IMR-90 (cell line): ENCODE results near the gene UGT1A10.

ENCODE experiments used
- CEBPB ChIP-seq: IDR thresholded peaks from 2 replicates; pipeline ENCODE4 v1.6.1; 2012; ENCODE audit warnings: low read depth, low read length, improper control_type of control experiment
- CHD1 ChIP-seq: IDR thresholded peaks from 2 replicates; pipeline ENCODE4 v1.6.1; 2012; ENCODE audit warnings: low read depth, low read length, improper control_type of control experiment
- ELK1 ChIP-seq: fragments of 150-350 bp; IDR thresholded peaks from 2 replicates; pipeline ENCODE4 v1.6.1; 2016; ENCODE audit warnings: low read depth, mild to moderate bottlenecking, low read length, moderate library complexity, borderline replicate concordance
- MAZ ChIP-seq: IDR thresholded peaks from 2 replicates; pipeline ENCODE4 v1.6.1; 2012; ENCODE audit warnings: low read depth, mild to moderate bottlenecking, low read length, improper control_type of control experiment, moderate library complexity, borderline replicate concordance
- MXI1 ChIP-seq: IDR thresholded peaks from 2 replicates; pipeline ENCODE4 v1.6.1; 2012; ENCODE audit warnings: low read depth, mild to moderate bottlenecking, low read length, moderate library complexity, borderline replicate concordance
- POLR2A ChIP-seq: IDR thresholded peaks from 2 replicates; pipeline ENCODE4 v1.6.1; 2012; ENCODE audit warnings: mild to moderate bottlenecking, low read depth, low read length
- RAD21 ChIP-seq: IDR thresholded peaks from 2 replicates; pipeline ENCODE4 v1.6.1; 2012; ENCODE audit warnings: low read length, improper control_type of control experiment
- RCOR1 ChIP-seq: IDR thresholded peaks from 2 replicates; pipeline ENCODE4 v1.6.1; 2012; ENCODE audit warnings: mild to moderate bottlenecking, low read length, improper control_type of control experiment; ENCODE audit not compliant: insufficient replicate concordance
- SMC3 ChIP-seq: fragments of 150-350 bp; IDR thresholded peaks from 2 replicates; pipeline ENCODE4 v1.6.1; 2016; ENCODE audit warnings: low read depth, mild to moderate bottlenecking, antibody characterized with exemption, low read length, moderate library complexity
- USF2 ChIP-seq: fragments of 150-350 bp; IDR thresholded peaks from 2 replicates; pipeline ENCODE4 v1.6.1; 2017; ENCODE audit warnings: mild to moderate bottlenecking, antibody characterized with exemption, low read length, low read depth
- TF ChIP-seq, protein P1 (sequence below): conservative IDR thresholded peaks from 2 replicates; pipeline ENCODE4 v1.5.1; 2012; ENCODE audit warnings: mild to moderate bottlenecking, low read depth, low read length, improper control_type of control experiment

DNA sequence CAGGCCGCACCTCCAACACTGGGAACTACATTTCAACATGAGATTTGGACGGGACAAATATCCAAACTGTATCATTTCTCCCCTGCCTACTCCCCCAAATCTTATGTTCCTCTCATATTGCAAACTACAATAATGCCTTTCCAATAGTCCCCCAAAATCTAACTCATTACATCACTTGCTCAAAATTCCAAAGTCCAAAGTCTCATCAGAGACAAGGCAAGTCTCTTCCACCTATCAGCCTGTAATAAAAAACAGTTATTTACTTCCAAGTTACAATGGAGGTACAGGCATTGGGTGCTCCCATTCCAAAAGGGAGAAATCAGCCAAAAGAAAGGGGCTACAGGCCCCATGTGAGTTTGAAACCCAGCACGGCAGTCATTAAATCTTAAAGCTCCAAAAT, 31.4 kb upstream of the UGT1A10 start:
- TF ChIP-seq, protein P1, sequence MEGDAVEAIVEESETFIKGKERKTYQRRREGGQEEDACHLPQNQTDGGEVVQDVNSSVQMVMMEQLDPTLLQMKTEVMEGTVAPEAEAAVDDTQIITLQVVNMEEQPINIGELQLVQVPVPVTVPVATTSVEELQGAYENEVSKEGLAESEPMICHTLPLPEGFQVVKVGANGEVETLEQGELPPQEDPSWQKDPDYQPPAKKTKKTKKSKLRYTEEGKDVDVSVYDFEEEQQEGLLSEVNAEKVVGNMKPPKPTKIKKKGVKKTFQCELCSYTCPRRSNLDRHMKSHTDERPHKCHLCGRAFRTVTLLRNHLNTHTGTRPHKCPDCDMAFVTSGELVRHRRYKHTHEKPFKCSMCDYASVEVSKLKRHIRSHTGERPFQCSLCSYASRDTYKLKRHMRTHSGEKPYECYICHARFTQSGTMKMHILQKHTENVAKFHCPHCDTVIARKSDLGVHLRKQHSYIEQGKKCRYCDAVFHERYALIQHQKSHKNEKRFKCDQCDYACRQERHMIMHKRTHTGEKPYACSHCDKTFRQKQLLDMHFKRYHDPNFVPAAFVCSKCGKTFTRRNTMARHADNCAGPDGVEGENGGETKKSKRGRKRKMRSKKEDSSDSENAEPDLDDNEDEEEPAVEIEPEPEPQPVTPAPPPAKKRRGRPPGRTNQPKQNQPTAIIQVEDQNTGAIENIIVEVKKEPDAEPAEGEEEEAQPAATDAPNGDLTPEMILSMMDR, result no peak
- no peak for TF ChIP-seq CHD1
- TF ChIP-seq POLR2A, result no peak
- no peak for TF ChIP-seq CEBPB
- no peak for TF ChIP-seq RAD21
- TF ChIP-seq MAZ, result no peak
- TF ChIP-seq RCOR1, result no peak
- TF ChIP-seq SMC3, result no peak
- no peak for TF ChIP-seq ELK1
- TF ChIP-seq USF2, result no peak
- TF ChIP-seq MXI1, result no peak
